GM21447 (cell line): ENCODE data around the gene DCP1A.
"Not testable (repeated sequence)": the region's sequence is repeated elsewhere in the genome, so short reads cannot be mapped to it uniquely, and the experiment has no call there.

Source experiments
- ATAC-seq: cut with Tn5 transposase; IDR thresholded peaks from one replicate; pipeline ENCODE4 v1.9.1; 2021; ENCODE audit not compliant: unreplicated experiment

Gene DCP1A

GRCh38 chr3:53347261-53348064 is at the start of gene DCP1A:
Gene DCP1A, minus strand, starts transcription at chr3:53347543. Its CDS starts 26 bp downstream, at chr3:53347517.
- peak; percentile 94 for ATAC-seq

GRCh38 chr3:53384465-53385423 is 37.4 kb upstream of the DCP1A start:
- peak; percentile 46 for ATAC-seq

DNA sequence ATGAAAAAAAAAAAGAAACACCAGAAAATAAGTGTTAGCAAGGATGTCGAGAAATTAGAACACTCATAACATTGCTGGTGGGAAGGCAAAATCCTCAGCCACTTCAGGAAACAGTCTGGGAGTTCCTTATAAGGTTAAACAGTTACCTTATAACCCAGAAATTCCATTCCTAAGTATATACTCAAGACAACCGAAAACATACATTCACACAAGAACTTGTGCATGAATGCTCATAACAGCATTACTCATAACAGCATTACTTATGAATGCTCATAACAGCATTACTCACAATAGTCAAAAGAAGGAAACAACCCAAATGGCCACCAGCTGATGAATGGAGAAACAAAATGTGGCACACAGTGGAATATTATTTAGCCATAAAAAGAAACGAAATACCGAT is 34.8 kb upstream of the DCP1A start:
- ATAC-seq: no peak

DNA sequence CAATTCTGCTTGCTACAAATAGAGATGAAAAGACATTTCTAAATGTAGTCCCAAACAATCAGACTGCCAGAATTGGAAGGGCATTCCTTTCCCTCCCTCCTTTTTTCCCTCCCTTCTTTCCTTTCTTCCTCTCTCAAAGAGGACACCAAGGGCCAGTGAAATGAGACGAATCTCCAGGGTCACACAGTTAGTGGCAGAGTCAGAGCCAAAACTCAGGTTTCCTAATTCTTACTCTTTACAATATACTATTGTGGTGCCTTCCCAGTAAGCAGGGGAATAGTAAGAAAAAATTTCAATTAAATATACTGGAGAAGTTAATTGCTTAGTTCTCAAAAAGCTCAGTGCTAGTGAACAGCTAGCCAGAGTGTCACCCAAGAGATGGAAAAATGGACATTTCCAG is 33.0 kb upstream of the DCP1A start:
- no peak for ATAC-seq

GRCh38 chr3:53379898-53380297 is 32.6 kb upstream of the DCP1A start:
- no peak for ATAC-seq

DNA sequence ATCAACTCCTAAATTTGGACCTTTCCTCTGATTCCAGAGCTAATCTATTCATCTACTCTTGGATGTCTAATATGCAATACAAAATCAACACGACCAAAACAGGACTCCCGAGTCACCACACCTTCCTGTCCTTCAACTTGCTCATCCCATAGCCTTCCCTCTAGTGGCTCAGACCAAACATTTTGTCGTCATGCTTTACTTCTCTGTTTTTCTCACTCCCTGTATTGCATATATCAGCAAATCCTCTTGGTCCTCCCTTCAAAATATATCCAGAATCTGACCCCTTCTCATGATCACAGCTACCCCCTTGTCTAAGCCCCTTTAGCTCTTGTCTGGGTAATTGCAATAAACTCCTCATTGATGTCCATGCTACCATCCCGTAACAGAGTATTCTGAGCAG is 30.5 kb upstream of the DCP1A start:
- no peak for ATAC-seq

- ATAC-seq: no peak
Measured at GRCh38 chr3:53376679-53377078, 29.3 kb upstream of the DCP1A start.

GRCh38 chr3:53375019-53375418 is 27.7 kb upstream of the DCP1A start:
- ATAC-seq: no peak

DNA sequence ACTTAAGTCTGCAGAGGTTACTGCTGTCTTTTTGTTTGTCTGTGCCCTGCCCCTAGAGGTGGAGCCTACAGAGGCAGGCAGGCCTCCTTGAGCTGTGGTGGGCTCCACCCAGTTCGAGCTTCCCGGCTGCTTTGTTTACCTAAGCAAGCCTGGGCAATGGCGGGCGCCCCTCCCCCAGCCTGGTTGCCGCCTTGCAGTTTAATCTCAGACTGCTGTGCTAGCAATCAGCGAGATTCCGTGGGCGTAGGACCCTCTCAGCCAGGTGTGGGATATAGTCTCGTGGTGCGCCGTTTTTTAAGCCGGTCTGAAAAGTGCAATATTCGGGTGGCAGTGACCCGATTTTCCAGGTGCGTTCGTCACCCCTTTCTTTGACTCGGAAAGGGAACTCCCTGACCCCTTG is 23.4 kb upstream of the DCP1A start:
- not testable (repeated sequence) for ATAC-seq

- ATAC-seq: no peak
Measured at GRCh38 chr3:53361852-53362251, 14.5 kb upstream of the DCP1A start.

DNA sequence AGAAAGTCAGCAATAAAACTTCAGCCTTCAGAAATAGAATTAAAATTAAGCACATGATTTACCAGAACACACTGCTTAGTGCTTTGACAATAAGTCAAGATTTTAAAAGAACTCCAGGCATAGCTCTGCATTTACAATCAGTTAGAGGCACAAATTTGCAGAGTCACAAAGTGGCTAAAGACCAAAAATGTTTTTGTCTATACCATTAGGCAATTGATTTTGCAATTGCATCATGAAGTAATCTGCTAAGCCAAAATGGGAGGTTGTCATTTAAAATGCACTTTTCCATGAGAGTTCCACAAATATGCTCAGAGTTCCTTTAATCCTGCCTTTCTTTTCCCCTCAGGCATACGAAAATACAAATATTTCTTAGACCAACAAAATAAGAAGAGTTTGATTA is 10.1 kb upstream of the DCP1A start:
- no peak for ATAC-seq

GRCh38 chr3:53354945-53355498 is 7.7 kb upstream of the DCP1A start:
- no peak for ATAC-seq

- no peak for ATAC-seq
Measured at GRCh38 chr3:53353202-53353601, 5.9 kb upstream of the DCP1A start.

GRCh38 chr3:53350652-53351051 is 3.3 kb upstream of the DCP1A start:
- no peak for ATAC-seq

DNA sequence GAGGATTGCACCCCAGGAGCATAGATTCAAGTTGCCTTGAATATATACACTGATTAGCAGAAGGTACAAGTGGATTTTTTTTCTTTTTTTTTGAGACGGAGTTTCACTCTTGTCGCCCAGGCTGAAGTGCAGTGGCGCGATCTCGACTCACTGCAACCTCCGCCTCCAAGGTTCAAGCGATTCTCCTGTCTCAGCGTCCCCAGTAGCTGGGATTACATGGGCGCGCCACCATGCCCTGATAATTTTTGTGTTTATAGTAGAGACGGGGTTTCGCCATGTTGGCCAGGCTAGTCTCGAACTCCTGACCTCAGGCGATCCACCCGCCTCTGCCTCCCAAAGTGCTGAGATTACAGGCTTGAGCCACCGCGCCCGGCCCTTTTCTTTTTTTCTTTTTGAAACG is 775 bp upstream of the DCP1A start:
- not testable (repeated sequence) for ATAC-seq

GRCh38 chr3:53346922-53347260 is 452 bp downstream of the DCP1A start:
- peak; percentile 2 for ATAC-seq

- no peak for ATAC-seq
Measured at GRCh38 chr3:53346514-53346913, 829 bp downstream of the DCP1A start.

DNA sequence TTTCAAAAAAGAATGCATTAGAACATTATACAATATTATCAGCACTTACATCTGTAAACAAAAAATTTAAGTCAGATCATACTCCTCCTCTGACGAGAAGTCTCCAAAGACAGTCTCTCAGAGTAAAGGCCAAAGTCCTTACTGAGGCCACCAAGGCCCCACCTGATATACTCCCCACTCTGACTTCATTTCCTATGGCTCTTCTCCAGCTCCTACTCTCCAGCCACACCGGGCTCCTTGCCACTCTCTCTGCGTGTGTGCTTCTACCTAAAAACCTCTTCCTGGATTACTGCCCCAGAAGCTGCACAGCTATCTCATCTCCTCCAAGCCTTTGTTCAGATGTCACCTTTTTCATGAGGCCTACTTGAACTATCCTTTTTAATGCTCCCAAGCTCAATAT is 5.0 kb downstream of the DCP1A start:
- ATAC-seq: no peak

DNA sequence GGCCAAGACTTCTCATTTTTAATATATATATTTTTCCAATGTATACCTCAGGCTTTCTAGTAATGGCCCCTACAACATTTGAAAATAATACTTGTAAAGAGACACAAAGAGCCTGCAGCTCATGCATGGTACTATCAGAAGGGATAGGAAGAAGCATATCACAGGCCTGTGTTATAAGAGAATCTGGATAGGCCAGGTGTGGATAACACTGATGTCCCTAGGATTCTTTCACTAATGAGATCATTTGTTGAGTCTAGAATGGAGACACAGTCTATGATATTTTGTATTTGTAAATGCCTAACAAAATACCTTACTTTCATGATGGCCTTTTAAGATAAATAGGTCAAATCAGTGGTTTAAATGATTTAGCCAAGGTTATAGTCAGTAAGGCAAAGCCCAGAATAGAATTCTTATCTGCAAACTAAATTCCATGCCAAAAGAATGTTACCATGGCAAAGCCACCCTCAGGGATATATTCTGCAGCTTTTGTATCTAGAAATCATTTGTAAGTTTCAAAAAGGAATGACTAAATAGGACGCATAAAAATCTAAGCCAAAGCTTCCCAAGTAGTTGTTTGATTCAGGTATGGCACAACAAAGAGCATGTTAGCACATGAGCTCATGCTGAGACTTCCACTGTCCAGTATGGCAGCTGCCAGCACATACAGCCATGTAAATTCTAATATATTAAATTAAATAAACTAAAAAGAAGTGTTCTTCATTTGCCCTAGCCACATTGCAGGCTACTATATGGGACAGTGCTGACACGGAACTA is 10.0 kb downstream of the DCP1A start:
- ATAC-seq: no peak

DNA sequence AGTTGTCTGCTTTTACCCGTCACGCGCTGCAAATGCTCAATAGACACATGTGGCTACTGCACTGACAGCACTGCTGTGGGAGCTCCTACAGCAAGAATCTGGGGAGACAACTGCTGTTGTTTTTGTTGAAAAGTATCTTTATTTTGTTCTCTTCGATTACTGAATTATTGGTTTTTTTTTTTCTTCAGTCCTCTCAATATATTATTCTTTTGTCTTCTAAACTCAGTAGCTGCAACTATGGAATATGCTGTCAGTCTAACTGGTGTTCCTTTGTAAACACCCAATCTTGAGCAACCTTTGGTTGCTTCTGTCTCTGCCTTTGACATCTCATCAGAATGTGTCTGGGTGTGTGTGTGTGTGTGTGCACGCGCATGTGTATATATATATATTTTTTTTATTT is 12.6 kb downstream of the DCP1A start:
- no peak for ATAC-seq

DNA sequence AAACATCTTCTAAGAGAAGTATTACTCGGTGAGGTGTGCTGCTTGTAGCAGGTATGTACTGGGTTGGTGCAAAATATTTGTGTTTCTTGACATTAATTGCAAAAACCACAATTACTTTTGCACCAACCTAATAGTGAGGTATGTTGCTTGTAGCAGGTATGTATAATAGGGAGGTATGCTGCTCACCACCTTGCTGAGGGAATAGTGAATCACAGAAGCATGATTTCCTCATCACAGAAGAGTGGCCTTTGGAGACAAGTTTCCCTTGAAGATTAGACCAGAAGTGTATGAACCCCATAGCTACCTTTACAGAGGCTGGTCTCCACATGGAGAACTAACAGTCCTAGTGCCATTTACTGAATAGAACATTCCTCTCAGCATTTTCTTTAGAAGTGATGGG is 15.5 kb downstream of the DCP1A start:
- no peak for ATAC-seq
